LHCN-M2 (cell line): ENCODE results near the gene PPP6C. TPM values are rescaled to one million over a fixed set of nuclear protein-coding genes. Genes with fewer than 3 reads are reported as not detected.
A peak's percentile ranks its signal among the peaks of the same experiment; 100 is the strongest.
"Not testable (repeated sequence)": the region's sequence is repeated elsewhere in the genome, so short reads cannot be mapped to it uniquely, and the experiment has no call there.

Experiments
- DNase-seq: peaks from one replicate; pipeline ENCODE4 v3.0.0-alpha.2; 2012; ENCODE audit warnings: low read depth
- total RNA-seq: library from RNA; depleted of rRNA; stranded (reverse); fragments of >200 nt; gene quantifications from 2 replicates; pipeline ENCODE4 v1.2.3, GENCODE V29; 2014

PPP6C gene
- total RNA-seq, 1 experiment from 2014 or later: 38.4 TPM

GRCh38 chr9:125142560-125143376 lies 46.8 kb downstream of the PPP6C start:
- DNase-seq: no peak

- DNase-seq: no peak
Measured at GRCh38 chr9:125141751-125142150, 47.9 kb downstream of the PPP6C start.

GRCh38 chr9:125141251-125141650 lies 48.4 kb downstream of the PPP6C start:
- DNase-seq: no peak

- DNase-seq: no peak
Measured at GRCh38 chr9:125140576-125140975, 49.0 kb downstream of the PPP6C start.

- peak; percentile 74 for DNase-seq
Measured at GRCh38 chr9:125137200-125137599, 52.4 kb downstream of the PPP6C start.

- no peak for DNase-seq
Measured at GRCh38 chr9:125134976-125135375, 54.6 kb downstream of the PPP6C start.

GRCh38 chr9:125133403-125134329 lies 55.9 kb downstream of the PPP6C start:
- no peak for DNase-seq

GRCh38 chr9:125131778-125132177 lies 57.8 kb downstream of the PPP6C start:
- DNase-seq: no peak

GRCh38 chr9:125126019-125126746 lies 63.4 kb downstream of the PPP6C start:
- peak; percentile 99 for DNase-seq

GRCh38 chr9:125125523-125125922 lies 64.1 kb downstream of the PPP6C start:
- no peak for DNase-seq

GRCh38 chr9:125121146-125121545 lies 68.5 kb downstream of the PPP6C start:
- no peak for DNase-seq

- DNase-seq: peak; percentile 38
Measured at GRCh38 chr9:125119643-125120286, 69.8 kb downstream of the PPP6C start.

GRCh38 chr9:125118696-125119095 lies 70.9 kb downstream of the PPP6C start:
- DNase-seq: not testable (repeated sequence)

GRCh38 chr9:125114503-125114902 lies 75.1 kb downstream of the PPP6C start:
- DNase-seq: not testable (repeated sequence)

- no peak for DNase-seq
Measured at GRCh38 chr9:125110464-125110863, 79.1 kb downstream of the PPP6C start.

- not testable (repeated sequence) for DNase-seq
Measured at GRCh38 chr9:125108541-125108940, 81.1 kb downstream of the PPP6C start.

GRCh38 chr9:125106285-125106893 lies 83.2 kb downstream of the PPP6C start:
- peak; percentile 33 for DNase-seq

- no peak for DNase-seq
Measured at GRCh38 chr9:125103770-125104460, 85.7 kb downstream of the PPP6C start.

- no peak for DNase-seq
Measured at GRCh38 chr9:125103021-125103420, 86.6 kb downstream of the PPP6C start.

GRCh38 chr9:125100822-125101221 lies 88.8 kb downstream of the PPP6C start:
- no peak for DNase-seq
